Common myeloid progenitor, CD34-positive (primary cell): ENCODE measurements around the gene CLEC4M.

Source experiments
- CTCF ChIA-PET: fragments of 350-600 bp; sonication (Branson Sonifier 250); formaldehyde crosslinking; loops from one replicate; lab custom pipeline; 2021; ENCODE audit warnings: antibody characterized with exemption; lab: Charles Lee
- POLR2A ChIA-PET: fragments of 350-600 bp; sonication (Branson Sonifier 250); formaldehyde crosslinking; loops from one replicate; lab custom pipeline; 2021; ENCODE audit warnings: antibody characterized with exemption; lab: Charles Lee
- DNase-seq, 3 donors: peaks; one replicate each; pipeline versions ENCODE4 v3.0.0 to v3.0.0-alpha.2; 2013
- H3K27ac ChIP-seq, 2 experiments: 1 replicate in 1 of 2; 2 replicates in 1 of 2; pipeline ENCODE4 v1.7.0; 2013; ENCODE audit warnings: inconsistent platforms in 2 of 2, low read length in 2 of 2, mild to moderate bottlenecking in 2 of 2, low read depth in 1 of 2, moderate library complexity in 1 of 2; ENCODE audit not compliant: severe bottlenecking in 2 of 2, insufficient read depth in 1 of 2, poor library complexity in 1 of 2
- H3K27me3 ChIP-seq, 5 experiments: replicated peaks in 2 of 5; 1 replicate in 3 of 5; 2 replicates in 2 of 5; pipeline versions ENCODE4 v1.6.1 to v1.7.0; 2013; ENCODE audit warnings: low read length in 4 of 5, mild to moderate bottlenecking in 2 of 5, moderate library complexity in 2 of 5, inconsistent platforms in 1 of 5; ENCODE audit not compliant: insufficient read depth in 5 of 5, control insufficient read depth in 4 of 5
- H3K36me3 ChIP-seq, 4 experiments: 1 replicate in 2 of 4; 2 replicates in 2 of 4; pipeline versions ENCODE4 v1.6.1 to v1.7.0; 2013; ENCODE audit warnings: low read length in 3 of 4, control low read depth in 1 of 4, mild to moderate bottlenecking in 1 of 4; ENCODE audit not compliant: control insufficient read depth in 4 of 4, insufficient read depth in 4 of 4
- H3K4me1 ChIP-seq, 4 experiments: 1 replicate in 3 of 4; 2 replicates in 1 of 4; pipeline versions ENCODE4 v1.6.1 to v1.7.1; 2013; ENCODE audit warnings: low read length in 3 of 4, mild to moderate bottlenecking in 3 of 4, control low read depth in 1 of 4, inconsistent platforms in 1 of 4, moderate library complexity in 1 of 4; ENCODE audit not compliant: control insufficient read depth in 4 of 4, insufficient read depth in 4 of 4; ENCODE audit errors: control extremely low read depth in 1 of 4
- H3K4me3 ChIP-seq, 7 experiments: 1 replicate in 4 of 7; 2 replicates in 3 of 7; pipeline versions ENCODE4 v1.5.1 to v1.7.0; 2013; ENCODE audit warnings: mild to moderate bottlenecking in 7 of 7, low read length in 6 of 7, moderate library complexity in 6 of 7, inconsistent platforms in 2 of 7, low read depth in 2 of 7, control low read depth in 1 of 7; ENCODE audit not compliant: insufficient read depth in 4 of 7, control insufficient read depth in 1 of 7; ENCODE audit errors: extremely low read depth in 1 of 7
- H3K9me3 ChIP-seq, 5 experiments: 1 replicate in 4 of 5; 2 replicates in 1 of 5; pipeline versions ENCODE4 v1.6.1 to v1.7.1; 2013; ENCODE audit warnings: low read length in 4 of 5, mild to moderate bottlenecking in 2 of 5, inconsistent platforms in 1 of 5, low read depth in 1 of 5, moderate library complexity in 1 of 5; ENCODE audit not compliant: control insufficient read depth in 4 of 5, insufficient read depth in 2 of 5; ENCODE audit errors: control extremely low read depth in 1 of 5
- WGBS: methylation state at CpG from one replicate; pipeline ENCODE4 v1.1.5; 2013; ENCODE audit not compliant: insufficient coverage; 5-methylcytosine and 5-hydroxymethylcytosine counted together

Gene CLEC4M

GRCh38 chr19:7725791-7726190, 37.3 kb upstream of the CLEC4M start:
- ChIA-PET CTCF (interaction anchor here (1.7 kb wide), 1 partner anchor 74 kb away, joined by 5 read pairs; no protein-coding TSS in a partner anchor), POLR2A (no interaction called here)
- H3K36me3 ChIP-seq: no peaks in the 10 kb centered on the region
- no peak overlapping the region for H3K27ac ChIP-seq
- H3K27me3 ChIP-seq: peaks cover 0 to 36% (median 17%) of the 10 kb centered on the region in 5 experiments
- 100% methylated on average over 1 of the region's 2 CpGs for WGBS
- no peak overlapping the region for H3K4me3 ChIP-seq
- DNase-seq: no peak
- H3K9me3 ChIP-seq: no peaks in the 10 kb centered on the region
- peaks cover 0 to 18% (median 7%) of the 10 kb centered on the region in 4 experiments for H3K4me1 ChIP-seq

DNA sequence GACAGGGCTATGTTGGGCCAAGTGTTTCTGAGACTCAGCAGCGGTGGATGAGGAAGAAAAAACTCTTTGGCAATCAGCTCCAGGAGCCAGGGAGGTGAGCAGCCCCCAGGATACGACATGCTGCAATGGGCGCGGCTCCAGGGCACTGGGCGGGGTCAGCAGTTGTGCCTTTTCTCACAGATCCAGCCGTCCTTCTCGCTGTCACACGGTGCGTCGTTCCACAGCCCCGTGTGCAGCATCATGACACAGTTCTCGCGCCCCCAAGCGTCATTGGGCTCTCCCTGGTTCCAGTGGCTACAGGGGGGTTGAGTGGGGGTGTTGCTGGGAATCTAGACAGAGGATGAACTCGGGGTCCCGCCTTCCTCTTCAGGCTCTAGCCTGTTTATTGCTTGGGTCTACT, 33.8 kb upstream of the CLEC4M start:
- POLR2A ChIA-PET: no interaction called here

GRCh38 chr19:7729831-7730285, 33.2 kb upstream of the CLEC4M start:
- DNase-seq: no peak
- H3K4me3 ChIP-seq: peak overlapping the region in 2 of 7 experiments; percentile 8 to 38
- POLR2A ChIA-PET: no interaction called here
- H3K4me1 ChIP-seq: peaks cover 0 to 21% (median 12%) of the 10 kb centered on the region in 4 experiments
- no peaks in the 10 kb centered on the region for H3K9me3 ChIP-seq
- WGBS: 9% methylated on average over 17 of the region's 34 CpGs
- CTCF ChIA-PET: interaction anchor here (1.2 kb wide), 1 partner anchor 9 kb away, joined by 6 read pairs; no protein-coding TSS in a partner anchor
- H3K36me3 ChIP-seq: no peaks in the 10 kb centered on the region
- H3K27ac ChIP-seq: no peak overlapping the region
- peaks cover 0 to 47% (median 22%) of the 10 kb centered on the region in 5 experiments for H3K27me3 ChIP-seq

More for the DNA sequence above, 33.8 kb upstream of the CLEC4M start:
- CTCF ChIA-PET: no interaction called here
- no peak overlapping the region for H3K4me3 ChIP-seq
- no peaks in the 10 kb centered on the region for H3K36me3 ChIP-seq
- peak in 1 of 3 donors; percentile 21 for DNase-seq
- peaks cover 0 to 47% (median 22%) of the 10 kb centered on the region in 5 experiments for H3K27me3 ChIP-seq
- WGBS: 18% methylated on average over 13 of the region's 16 CpGs
- no peaks in the 10 kb centered on the region for H3K9me3 ChIP-seq
- H3K27ac ChIP-seq: no peak overlapping the region
- peaks cover 0 to 21% (median 7%) of the 10 kb centered on the region in 4 experiments for H3K4me1 ChIP-seq

GRCh38 chr19:7730286-7731217, 32.5 kb upstream of the CLEC4M start:
- Histone ChIP-seq H3K4me3 (peak overlapping the region in 2 of 7 experiments; percentile 11 to 38), H3K9me3 (no peaks in the 10 kb centered on the region), H3K27ac (no peak overlapping the region), H3K4me1 (peaks cover 0 to 21% (median 12%) of the 10 kb centered on the region in 4 experiments), H3K36me3 (no peaks in the 10 kb centered on the region), H3K27me3 (peaks cover 0 to 47% (median 22%) of the 10 kb centered on the region in 5 experiments)
- CTCF ChIA-PET: interaction anchor here (1.2 kb wide), 1 partner anchor 8 kb away, joined by 6 read pairs; no protein-coding TSS in a partner anchor
- POLR2A ChIA-PET: interaction anchor here (0.6 kb wide), 1 partner anchor 162 kb away, joined by 3 read pairs; no protein-coding TSS in a partner anchor
- WGBS: 5% methylated on average over 47 of the region's 78 CpGs
- DNase-seq: peak in 2 of 3 donors; percentile 37 to 44

- ChIA-PET POLR2A (interaction anchor here (0.6 kb wide), 1 partner anchor 163 kb away, joined by 3 read pairs; no protein-coding TSS in a partner anchor), CTCF (no interaction called here)
These were observed 31.8 kb upstream of the CLEC4M start for GRCh38 chr19:7731218-7731595.

DNA sequence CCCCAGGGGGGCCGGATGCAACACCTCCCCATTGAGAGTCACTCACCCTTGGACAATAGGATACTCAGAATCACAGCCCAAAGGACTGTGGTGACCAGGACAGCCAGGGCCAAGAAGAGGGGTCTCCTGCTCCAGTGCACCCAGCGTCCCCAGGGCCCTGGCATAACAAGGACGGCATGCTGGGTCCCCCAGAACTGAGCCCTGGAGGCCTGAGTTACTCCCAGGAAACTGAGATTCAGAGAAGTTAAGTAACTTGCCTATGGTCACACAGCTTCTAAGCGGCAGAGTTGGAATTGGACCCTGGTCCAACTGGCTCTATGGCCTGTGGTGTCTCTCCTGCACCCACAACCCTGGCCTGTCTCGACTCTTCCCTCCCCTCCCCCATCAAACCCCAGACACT, 31.4 kb upstream of the CLEC4M start:
- DNase-seq: no peak
- H3K4me1 ChIP-seq: peaks cover 0 to 21% (median 12%) of the 10 kb centered on the region in 4 experiments
- no peak overlapping the region for H3K27ac ChIP-seq
- ChIA-PET CTCF (no interaction called here), POLR2A (no interaction called here)
- no peak overlapping the region for H3K4me3 ChIP-seq
- 95% methylated on average over 4 of the region's 5 CpGs for whole genome bisulfite sequencing
- H3K27me3 ChIP-seq: peaks cover 0 to 47% (median 22%) of the 10 kb centered on the region in 5 experiments
- H3K9me3 ChIP-seq: no peaks in the 10 kb centered on the region
- H3K36me3 ChIP-seq: no peaks in the 10 kb centered on the region

More at GRCh38 chr19:7731218-7731595, 31.8 kb upstream of the CLEC4M start:
- no peak overlapping the region for H3K27ac ChIP-seq
- H3K9me3 ChIP-seq: no peaks in the 10 kb centered on the region
- no peak overlapping the region for H3K4me3 ChIP-seq
- no peaks in the 10 kb centered on the region for H3K36me3 ChIP-seq
- H3K4me1 ChIP-seq: peaks cover 0 to 21% (median 12%) of the 10 kb centered on the region in 4 experiments
- no peak for DNase-seq
- peaks cover 0 to 47% (median 22%) of the 10 kb centered on the region in 5 experiments for H3K27me3 ChIP-seq
- 65% methylated on average over 29 of the region's 39 CpGs for WGBS
